NCI-H510A (cell line): ENCODE results near the gene IPPK.

ENCODE experiments used
- DNase-seq: peaks from one replicate; lab custom pipeline; 2025; lab: John Stamatoyannopoulos, UW

Gene IPPK

DNA sequence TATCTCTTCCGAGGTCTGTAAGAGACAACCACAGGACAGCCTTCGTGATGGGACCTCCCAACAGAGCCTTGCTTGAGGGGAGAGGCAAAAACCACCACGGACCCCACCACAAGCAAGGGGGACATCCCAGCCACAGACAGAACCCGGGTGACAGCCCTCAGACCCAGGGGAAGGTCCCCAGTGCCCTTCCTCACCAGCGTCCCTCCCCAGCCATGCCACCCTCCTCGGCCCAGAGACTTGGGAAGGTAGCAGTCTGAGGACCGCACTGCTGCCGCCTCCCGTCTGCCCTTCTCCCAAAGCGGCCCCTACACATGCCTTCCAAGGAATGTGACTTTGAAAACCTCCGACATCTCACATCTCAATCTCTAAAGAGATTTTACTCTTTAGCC is 13.4 kb downstream of the IPPK start:
- DNase-seq = no peak

GRCh38 chr9:92655896-92656536 is 13.9 kb downstream of the IPPK start:
- no peak for DNase-seq

DNA sequence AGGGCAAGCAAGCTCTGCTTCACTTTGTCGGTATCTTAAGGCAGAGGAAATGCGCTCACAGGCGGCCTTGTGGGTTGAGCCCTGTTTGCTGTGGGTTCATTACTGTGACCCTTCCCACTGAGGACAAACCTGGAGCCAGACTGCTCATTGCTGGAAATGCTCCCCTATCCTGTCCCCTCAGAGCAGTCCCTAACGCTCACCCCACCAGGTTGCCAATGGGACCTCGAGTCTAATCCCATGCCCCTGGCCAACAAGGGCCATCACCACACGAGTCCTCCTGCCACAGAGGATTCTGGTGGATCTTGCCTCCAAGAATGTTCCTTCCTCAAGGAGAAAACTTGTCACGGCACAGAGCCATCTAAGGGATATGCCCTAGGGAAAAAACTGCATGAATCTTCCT is 14.6 kb downstream of the IPPK start:
- DNase-seq = no peak

GRCh38 chr9:92654481-92655301 is 15.2 kb downstream of the IPPK start:
- no peak for DNase-seq

DNA sequence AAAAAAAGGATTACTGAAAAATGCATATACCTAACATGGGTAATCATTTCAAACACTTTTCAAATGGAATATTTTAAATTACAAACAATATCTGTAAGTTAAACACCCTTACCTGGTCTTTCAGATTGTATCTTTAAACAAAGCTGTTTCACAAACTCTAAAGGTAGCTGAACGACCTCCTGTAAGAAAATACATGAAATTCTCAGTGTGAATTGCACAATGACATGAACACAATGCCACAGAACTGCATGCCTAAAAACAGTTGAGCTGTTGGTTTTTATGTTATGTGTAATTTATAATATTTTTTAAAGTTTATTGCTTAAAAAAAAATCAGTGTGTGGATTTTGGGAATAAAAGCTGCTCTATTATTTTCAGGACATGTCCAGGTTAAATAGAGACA is 17.5 kb downstream of the IPPK start:
- DNase-seq = no peak

GRCh38 chr9:92650839-92651621 is 18.9 kb downstream of the IPPK start:
- DNase-seq = no peak

GRCh38 chr9:92650296-92650695 is 19.6 kb downstream of the IPPK start:
- DNase-seq = no peak

GRCh38 chr9:92649007-92649406 is 20.9 kb downstream of the IPPK start:
- DNase-seq = no peak

DNA sequence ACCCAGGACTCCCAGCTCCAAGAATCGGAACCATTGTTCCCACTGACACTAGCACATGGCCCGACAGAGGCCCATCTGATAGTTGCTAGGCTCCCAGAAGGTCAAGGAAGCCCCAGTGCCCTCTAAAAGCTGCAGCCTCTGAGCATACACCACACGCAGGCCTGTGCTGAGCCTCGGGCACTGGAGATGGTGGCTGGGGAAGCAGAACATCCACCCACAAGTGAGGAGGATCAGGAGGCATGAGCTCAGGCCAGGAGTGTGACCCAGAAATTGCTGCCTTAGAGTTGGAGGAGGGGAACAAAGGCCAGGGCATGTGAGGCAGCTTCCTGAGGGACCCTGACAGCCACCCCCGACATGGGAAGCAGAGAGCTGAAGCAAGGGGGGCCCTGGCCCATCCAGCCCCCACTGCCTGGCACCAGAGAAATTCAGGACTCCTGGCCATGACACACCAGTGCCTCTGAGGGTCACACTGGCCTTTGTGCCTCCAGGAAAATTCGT is 21.4 kb downstream of the IPPK start:
- DNase-seq = no peak

DNA sequence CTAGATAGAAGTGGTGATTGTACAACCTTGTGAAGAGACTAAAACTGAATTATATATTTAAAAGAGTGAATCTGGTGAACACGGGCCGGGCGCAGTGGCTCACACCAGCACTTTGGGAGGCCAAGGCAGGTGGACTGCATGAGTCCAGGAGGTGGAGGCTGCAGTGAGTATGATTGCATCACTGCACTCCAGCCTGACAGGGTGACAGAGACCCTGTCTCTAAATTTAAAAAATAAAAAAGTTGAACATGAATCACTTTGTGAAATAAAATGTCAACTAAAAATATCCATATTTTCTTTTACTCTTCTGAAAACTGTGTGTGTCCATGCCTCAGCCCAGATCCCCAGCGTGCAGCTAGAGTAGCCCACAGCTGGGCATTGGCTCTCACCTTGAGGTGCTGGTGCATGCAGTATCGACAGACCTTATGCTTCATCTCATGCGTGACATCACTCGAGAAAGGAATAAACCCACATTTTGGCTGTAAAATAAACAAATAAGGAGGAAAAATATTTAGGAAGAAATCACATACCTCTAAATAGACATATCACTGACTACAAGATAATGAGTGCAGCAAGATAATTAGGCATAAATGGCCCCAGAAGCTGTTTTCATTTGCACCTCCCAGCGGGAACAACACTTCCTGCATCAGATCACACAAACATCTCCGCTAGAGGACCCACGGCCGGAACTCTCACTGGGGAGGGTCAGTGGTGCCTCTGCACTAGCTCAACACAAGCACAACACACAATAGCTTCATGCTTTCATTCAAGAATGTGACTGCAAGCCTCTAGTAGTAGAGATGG is 22.1 kb downstream of the IPPK start:
- DNase-seq = no peak

- no peak for DNase-seq
Observed at GRCh38 chr9:92645041-92645440, 24.9 kb downstream of the IPPK start.

GRCh38 chr9:92644278-92644677 is 25.7 kb downstream of the IPPK start:
- no peak for DNase-seq

DNA sequence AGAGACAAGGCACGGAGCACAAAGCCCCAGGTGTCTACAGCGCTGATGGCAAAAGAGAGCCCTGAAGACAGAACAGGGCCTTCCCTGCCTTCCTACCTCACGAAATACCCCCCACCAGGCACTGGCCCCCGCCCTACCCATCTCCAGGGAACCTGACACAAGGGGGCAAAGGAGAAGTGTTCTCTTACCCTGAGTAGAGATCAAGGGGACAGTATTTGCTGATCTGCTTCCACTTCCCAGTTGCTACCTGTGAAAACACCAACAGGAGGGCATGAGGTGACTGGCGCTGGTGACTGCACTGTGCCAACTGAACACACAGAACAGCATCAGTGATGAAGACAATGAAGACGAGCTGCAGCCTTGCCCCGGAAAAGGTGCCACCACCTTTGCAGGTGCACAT is 27.4 kb downstream of the IPPK start:
- no peak for DNase-seq

- no peak for DNase-seq
Observed at GRCh38 chr9:92642041-92642451, 27.9 kb downstream of the IPPK start.

DNA sequence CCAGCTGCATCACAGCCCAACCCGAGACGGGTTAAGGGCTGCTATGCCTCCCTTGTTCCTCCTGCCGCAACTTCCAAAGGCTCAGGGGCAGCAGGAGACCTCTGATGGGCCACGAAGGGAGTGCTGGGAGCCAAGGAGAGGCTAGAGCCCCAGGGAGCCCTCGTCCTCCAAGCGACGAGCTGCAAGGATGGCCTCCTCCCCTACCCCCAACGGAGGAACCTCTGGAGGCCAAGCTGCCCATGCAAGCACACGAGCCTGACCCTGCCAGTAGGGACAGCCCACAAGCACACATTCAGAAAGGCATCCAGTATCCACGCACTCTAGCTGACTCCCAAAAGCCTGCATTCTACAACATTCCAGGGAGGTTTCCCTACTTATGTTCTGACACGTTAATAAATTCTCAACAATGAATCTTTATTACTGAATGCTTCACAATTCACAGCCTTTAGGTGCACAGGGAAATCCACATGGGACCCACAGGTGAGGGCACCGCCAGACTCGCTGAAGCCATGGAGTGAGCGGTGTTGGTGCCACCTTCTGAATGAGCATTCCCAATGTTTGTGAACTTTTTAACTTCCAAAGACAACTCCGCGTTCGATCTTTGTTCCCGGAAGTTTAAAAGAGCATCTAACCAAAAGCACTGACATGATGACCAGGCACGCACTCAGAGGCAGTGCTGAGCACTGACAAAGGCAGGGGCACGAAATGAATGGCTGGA is 28.7 kb downstream of the IPPK start:
- no peak for DNase-seq

DNA sequence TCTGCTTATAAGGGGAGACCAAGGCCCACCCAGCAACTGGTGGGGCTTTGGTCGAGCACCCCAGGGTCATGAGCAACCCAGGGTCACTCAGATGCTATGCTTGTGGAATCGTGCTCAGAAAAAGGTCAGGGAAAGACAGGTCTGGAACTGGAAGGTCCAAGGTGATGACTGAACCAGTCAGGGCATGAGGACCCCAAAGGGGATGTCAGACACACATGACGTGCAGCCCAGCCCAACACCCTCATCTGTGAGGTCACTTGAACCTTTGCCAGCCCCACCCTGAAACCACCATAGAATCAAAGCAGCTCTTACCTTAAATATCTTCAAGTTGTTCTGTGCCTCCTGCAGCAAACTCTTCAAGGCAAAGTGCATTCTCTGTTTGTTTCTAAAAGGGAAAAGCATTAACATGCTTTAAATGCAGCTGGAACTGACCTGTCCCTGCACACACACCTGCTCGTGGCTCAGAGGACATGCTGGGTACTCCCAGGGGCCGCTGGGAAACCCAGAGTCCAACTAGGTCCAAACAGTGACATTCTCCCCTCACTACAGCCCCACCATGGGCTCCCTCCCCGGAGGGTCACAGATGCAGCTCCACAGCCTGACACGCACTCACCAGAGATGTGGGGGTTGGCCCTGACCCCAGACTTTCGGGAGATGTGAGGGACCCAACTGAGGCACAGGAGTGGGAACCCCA is 29.4 kb downstream of the IPPK start:
- no peak for DNase-seq

DNA sequence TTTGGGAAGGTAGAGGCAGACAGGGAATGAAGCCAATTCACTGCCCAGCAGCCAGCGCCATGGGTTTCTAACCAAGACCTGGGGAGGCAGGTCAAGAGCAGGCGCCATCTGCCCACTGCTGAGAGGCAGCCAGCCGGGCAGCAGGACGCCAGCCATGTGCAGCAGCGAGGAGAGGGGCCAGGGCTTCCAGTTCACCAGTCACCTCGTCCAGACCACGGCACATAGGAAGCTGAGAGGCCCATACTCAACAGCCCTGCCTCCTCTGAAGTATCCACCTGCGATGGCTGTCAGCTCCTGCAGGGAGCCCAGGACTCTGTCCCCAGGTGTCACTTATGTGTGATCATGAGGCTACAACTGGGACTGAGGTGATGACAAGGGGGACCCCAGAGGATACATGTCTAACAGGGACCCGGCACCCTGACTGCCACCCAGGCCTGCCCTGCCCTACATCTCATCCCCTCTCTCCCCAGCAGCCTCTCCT is 30.1 kb downstream of the IPPK start:
- DNase-seq = no peak

DNA sequence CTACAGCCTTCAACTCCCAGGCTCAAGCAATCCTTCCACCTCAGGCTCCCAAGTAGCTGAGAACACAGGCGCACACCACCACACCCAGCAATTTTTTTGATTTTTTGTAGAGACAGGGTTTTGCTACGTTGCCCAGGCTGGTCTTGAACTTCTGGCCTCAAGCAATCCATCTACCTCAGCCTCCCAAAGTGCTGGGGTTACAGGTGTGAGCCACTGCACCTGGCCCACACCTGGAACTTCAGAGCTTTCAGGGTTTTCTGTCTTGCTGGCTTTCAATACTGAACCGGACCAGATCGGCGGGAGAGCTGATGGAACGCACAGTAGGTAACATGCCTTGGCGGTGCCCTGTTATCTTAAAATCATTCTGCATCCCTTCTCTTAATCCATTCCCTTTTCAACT is 30.8 kb downstream of the IPPK start:
- DNase-seq = no peak

GRCh38 chr9:92638621-92639101 is 31.3 kb downstream of the IPPK start:
- DNase-seq = no peak

GRCh38 chr9:92637886-92638620 is 31.9 kb downstream of the IPPK start:
- DNase-seq = no peak
